GM23338 (cell line): ENCODE measurements around the gene INPP4B.

Source experiments
- EZH2 ChIP-seq: fragments of 200-600 bp; sonication (generic); IDR thresholded peaks from one replicate; pipeline ENCODE4 v1.8.0; 2017; ENCODE audit warnings: antibody characterized with exemption, mild to moderate bottlenecking, low read depth; ENCODE audit not compliant: unreplicated experiment
- EZH2phosphoT487 ChIP-seq: fragments of 200-600 bp; sonication (generic); IDR thresholded peaks from one replicate; pipeline ENCODE4 v1.8.1; 2018; ENCODE audit warnings: antibody characterized with exemption; ENCODE audit not compliant: unreplicated experiment
- POLR2AphosphoS5 ChIP-seq: IDR thresholded peaks from 2 replicates; pipeline ENCODE4 v1.6.1; 2016; ENCODE audit warnings: antibody characterized with exemption, low read depth
- TF ChIP-seq, protein P1 (sequence below), 2 experiments: fragments of 200-600 bp in 1 of 2; sonication (generic) in 1 of 2; conservative IDR thresholded peaks; 2 replicates each; pipeline versions ENCODE4 v1.5.1 to v1.6.1; 2016 to 2017; ENCODE audit warnings: antibody characterized with exemption in 2 of 2, low read depth in 2 of 2, mild to moderate bottlenecking in 2 of 2, moderate library complexity in 1 of 2
- TF ChIP-seq, protein P2 (sequence below): IDR thresholded peaks from 2 replicates; pipeline ENCODE4 v1.6.1; 2016; ENCODE audit warnings: antibody characterized with exemption
- TF ChIP-seq, protein P3 (sequence below): IDR thresholded peaks from one replicate; pipeline ENCODE4 v1.6.1; 2018; ENCODE audit warnings: antibody characterized with exemption; ENCODE audit not compliant: unreplicated experiment

DNA sequence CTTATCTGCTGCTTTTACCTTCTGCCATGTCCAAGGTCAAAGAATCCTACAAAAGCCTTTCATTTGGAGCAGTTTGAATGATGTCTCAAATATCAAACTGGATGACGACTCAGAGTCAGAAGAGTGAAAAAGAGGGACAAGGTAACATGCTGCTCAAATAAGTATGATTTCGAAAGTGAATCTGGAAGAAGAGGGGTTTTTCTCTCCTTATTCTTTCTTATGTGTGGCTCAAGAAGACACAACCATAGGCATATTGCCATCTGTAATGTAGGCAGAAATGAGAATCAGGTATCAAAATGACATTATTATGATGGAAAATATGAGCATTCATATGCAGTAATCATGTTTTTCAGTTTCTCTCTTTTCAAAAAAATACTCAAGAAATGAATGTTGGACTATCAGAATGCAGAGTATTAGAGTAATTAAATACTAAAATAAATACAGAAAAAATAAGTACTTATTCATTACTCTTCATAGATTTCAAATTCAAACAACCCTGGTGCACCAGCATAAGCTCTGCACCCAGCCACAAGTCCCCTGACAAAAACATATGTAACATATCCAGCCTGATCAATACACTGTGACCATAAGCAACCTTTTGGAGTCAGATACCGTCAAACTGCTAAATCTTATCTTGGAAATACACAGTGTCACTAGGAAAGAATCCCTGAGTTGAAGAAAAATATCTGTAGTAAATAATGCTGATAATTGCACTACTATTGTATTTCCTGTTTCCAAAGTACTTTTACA, 468.6 kb downstream of the INPP4B start:
- TF ChIP-seq POLR2AphosphoS5 (no peak), EZH2 (no peak), EZH2phosphoT487 (no peak)
- TF ChIP-seq, protein P1, sequence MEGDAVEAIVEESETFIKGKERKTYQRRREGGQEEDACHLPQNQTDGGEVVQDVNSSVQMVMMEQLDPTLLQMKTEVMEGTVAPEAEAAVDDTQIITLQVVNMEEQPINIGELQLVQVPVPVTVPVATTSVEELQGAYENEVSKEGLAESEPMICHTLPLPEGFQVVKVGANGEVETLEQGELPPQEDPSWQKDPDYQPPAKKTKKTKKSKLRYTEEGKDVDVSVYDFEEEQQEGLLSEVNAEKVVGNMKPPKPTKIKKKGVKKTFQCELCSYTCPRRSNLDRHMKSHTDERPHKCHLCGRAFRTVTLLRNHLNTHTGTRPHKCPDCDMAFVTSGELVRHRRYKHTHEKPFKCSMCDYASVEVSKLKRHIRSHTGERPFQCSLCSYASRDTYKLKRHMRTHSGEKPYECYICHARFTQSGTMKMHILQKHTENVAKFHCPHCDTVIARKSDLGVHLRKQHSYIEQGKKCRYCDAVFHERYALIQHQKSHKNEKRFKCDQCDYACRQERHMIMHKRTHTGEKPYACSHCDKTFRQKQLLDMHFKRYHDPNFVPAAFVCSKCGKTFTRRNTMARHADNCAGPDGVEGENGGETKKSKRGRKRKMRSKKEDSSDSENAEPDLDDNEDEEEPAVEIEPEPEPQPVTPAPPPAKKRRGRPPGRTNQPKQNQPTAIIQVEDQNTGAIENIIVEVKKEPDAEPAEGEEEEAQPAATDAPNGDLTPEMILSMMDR (conservative IDR thresholded peaks at IDR 0.05; ENCODE audit: low read depth in 2 of 2), result no peak
- TF ChIP-seq, protein P2, sequence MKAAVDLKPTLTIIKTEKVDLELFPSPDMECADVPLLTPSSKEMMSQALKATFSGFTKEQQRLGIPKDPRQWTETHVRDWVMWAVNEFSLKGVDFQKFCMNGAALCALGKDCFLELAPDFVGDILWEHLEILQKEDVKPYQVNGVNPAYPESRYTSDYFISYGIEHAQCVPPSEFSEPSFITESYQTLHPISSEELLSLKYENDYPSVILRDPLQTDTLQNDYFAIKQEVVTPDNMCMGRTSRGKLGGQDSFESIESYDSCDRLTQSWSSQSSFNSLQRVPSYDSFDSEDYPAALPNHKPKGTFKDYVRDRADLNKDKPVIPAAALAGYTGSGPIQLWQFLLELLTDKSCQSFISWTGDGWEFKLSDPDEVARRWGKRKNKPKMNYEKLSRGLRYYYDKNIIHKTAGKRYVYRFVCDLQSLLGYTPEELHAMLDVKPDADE, result no peak
- TF ChIP-seq, protein P3, sequence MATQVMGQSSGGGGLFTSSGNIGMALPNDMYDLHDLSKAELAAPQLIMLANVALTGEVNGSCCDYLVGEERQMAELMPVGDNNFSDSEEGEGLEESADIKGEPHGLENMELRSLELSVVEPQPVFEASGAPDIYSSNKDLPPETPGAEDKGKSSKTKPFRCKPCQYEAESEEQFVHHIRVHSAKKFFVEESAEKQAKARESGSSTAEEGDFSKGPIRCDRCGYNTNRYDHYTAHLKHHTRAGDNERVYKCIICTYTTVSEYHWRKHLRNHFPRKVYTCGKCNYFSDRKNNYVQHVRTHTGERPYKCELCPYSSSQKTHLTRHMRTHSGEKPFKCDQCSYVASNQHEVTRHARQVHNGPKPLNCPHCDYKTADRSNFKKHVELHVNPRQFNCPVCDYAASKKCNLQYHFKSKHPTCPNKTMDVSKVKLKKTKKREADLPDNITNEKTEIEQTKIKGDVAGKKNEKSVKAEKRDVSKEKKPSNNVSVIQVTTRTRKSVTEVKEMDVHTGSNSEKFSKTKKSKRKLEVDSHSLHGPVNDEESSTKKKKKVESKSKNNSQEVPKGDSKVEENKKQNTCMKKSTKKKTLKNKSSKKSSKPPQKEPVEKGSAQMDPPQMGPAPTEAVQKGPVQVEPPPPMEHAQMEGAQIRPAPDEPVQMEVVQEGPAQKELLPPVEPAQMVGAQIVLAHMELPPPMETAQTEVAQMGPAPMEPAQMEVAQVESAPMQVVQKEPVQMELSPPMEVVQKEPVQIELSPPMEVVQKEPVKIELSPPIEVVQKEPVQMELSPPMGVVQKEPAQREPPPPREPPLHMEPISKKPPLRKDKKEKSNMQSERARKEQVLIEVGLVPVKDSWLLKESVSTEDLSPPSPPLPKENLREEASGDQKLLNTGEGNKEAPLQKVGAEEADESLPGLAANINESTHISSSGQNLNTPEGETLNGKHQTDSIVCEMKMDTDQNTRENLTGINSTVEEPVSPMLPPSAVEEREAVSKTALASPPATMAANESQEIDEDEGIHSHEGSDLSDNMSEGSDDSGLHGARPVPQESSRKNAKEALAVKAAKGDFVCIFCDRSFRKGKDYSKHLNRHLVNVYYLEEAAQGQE, result no peak
